H1 (cell line): ENCODE measurements around the gene ASIC2. TPM values are rescaled to one million over a fixed set of nuclear protein-coding genes. Genes with fewer than 3 reads are reported as not detected.

ENCODE experiments used
- CTCF ChIA-PET: fragments of 300-600 bp; sonication (Branson Sonifier 250); formaldehyde crosslinking; loops from one replicate; lab custom pipeline; 2021; ENCODE audit not compliant: partially characterized antibody; lab: Charles Lee
- POLR2A ChIA-PET: fragments of 300-600 bp; sonication (Branson Sonifier 250); formaldehyde crosslinking; loops from one replicate; lab custom pipeline; 2021; ENCODE audit warnings: inconsistent platforms; ENCODE audit not compliant: partially characterized antibody; lab: Charles Lee
- DNase-seq, 2 experiments: peaks; one replicate each; pipeline versions ENCODE4 v3.0.0 to v3.0.0-alpha.2; 2010 to 2022; ENCODE audit warnings: low spot score in 2 of 2, low read depth in 1 of 2, mixed read lengths in 1 of 2
- FAIRE-seq: peaks from 2 replicates; lab custom pipeline; 2011; peaks lifted over from hg19 to GRCh38; lab: Jason Lieb, UNC
- H2AFZ ChIP-seq: 2 replicates; pipeline ENCODE4 v1.8.1; 2012; ENCODE audit warnings: low read length, inconsistent platforms
- H2AK5ac ChIP-seq: 2 replicates; pipeline ENCODE4 v1.6.1; 2013; ENCODE audit warnings: low read depth, low read length
- H2BK120ac ChIP-seq: replicated peaks from 2 replicates; pipeline ENCODE3; 2013; ENCODE audit warnings: low read depth, low read length, inconsistent platforms
- H2BK12ac ChIP-seq: 2 replicates; pipeline ENCODE4 v1.6.1; 2013; ENCODE audit warnings: low read depth, low read length
- H2BK15ac ChIP-seq: 2 replicates; pipeline ENCODE4 v1.6.1; 2013; ENCODE audit warnings: low read length
- H2BK20ac ChIP-seq: 2 replicates; pipeline ENCODE4 v1.6.1; 2013; ENCODE audit warnings: low read length
- H2BK5ac ChIP-seq: 2 replicates; pipeline ENCODE4 v1.6.1; 2013; ENCODE audit warnings: low read depth, low read length
- H3K14ac ChIP-seq: 2 replicates; pipeline ENCODE4 v1.6.1; 2013; ENCODE audit warnings: inconsistent platforms; ENCODE audit not compliant: insufficient read length
- H3K18ac ChIP-seq: 2 replicates; pipeline ENCODE4 v1.6.1; 2013; ENCODE audit warnings: low read length; ENCODE audit errors: extremely low read depth
- H3K23ac ChIP-seq: 2 replicates; pipeline ENCODE4 v1.6.1; 2013; ENCODE audit warnings: inconsistent platforms; ENCODE audit not compliant: insufficient read length
- H3K23me2 ChIP-seq: 2 replicates; pipeline ENCODE4 v1.6.1; 2013; ENCODE audit warnings: low read depth, low read length
- H3K27ac ChIP-seq: 2 replicates; pipeline ENCODE4 v1.6.1; 2011; ENCODE audit warnings: low read depth, low read length, inconsistent platforms
- H3K27me3 ChIP-seq, 4 experiments: replicated peaks in 1 of 4; 1 replicate in 1 of 4; 2 replicates in 3 of 4; pipeline versions ENCODE4 v1.6.1 to v1.8.1; 2011 to 2013; ENCODE audit warnings: low read length in 3 of 4, mild to moderate bottlenecking in 3 of 4, inconsistent platforms in 2 of 4, mixed read lengths in 2 of 4, moderate library complexity in 1 of 4; ENCODE audit not compliant: control insufficient read depth in 3 of 4, insufficient read depth in 3 of 4; ENCODE audit errors: extremely low read depth in 1 of 4
- H3K36me3 ChIP-seq, 4 experiments: 2 replicates each; pipeline versions ENCODE4 v1.6.1 to v1.8.1; 2011 to 2013; ENCODE audit warnings: mild to moderate bottlenecking in 4 of 4, low read length in 3 of 4, moderate library complexity in 2 of 4, control low read depth in 1 of 4, inconsistent platforms in 1 of 4; ENCODE audit not compliant: insufficient read depth in 4 of 4, control insufficient read depth in 2 of 4
- H3K4ac ChIP-seq: replicated peaks from 2 replicates; pipeline ENCODE3; 2013; ENCODE audit warnings: low read length, low read depth, mixed read lengths, inconsistent platforms; ENCODE audit not compliant: insufficient read length
- H3K4me1 ChIP-seq, 4 experiments: replicated peaks in 1 of 4; 1 replicate in 1 of 4; 2 replicates in 3 of 4; pipeline versions ENCODE4 v1.6.1 to v1.8.1; 2011 to 2013; ENCODE audit warnings: low read length in 3 of 4, inconsistent platforms in 2 of 4, mixed read lengths in 1 of 4; ENCODE audit not compliant: insufficient read depth in 4 of 4, control insufficient read depth in 3 of 4
- H3K4me2 ChIP-seq, 2 experiments: 2 replicates each; pipeline versions ENCODE4 v1.6.1 to v1.8.1; 2011 to 2013; ENCODE audit warnings: low read depth in 2 of 2, low read length in 2 of 2, control low read depth in 1 of 2, inconsistent platforms in 1 of 2, mild to moderate bottlenecking in 1 of 2; ENCODE audit not compliant: insufficient read depth in 1 of 2
- H3K4me3 ChIP-seq, 4 experiments: fragments of 200-600, 300-600 bp in 1 of 4; sonication (generic), shearing (Covaris generic), sonication (Bioruptor Twin) in 1 of 4; 2 replicates each; pipeline versions ENCODE4 v1.5.1 to v1.8.1; 2011 to 2016; ENCODE audit warnings: low read length in 4 of 4, low read depth in 3 of 4, control low read depth in 2 of 4, inconsistent platforms in 2 of 4, mild to moderate bottlenecking in 2 of 4, mixed read lengths in 1 of 4, moderate library complexity in 1 of 4; ENCODE audit not compliant: insufficient read depth in 2 of 4; ENCODE audit errors: extremely low read depth in 1 of 4
- H3K56ac ChIP-seq: replicated peaks from 2 replicates; pipeline ENCODE3; 2013; ENCODE audit warnings: low read depth, mild to moderate bottlenecking, mixed read lengths, low read length, inconsistent platforms; ENCODE audit not compliant: insufficient read length
- H3K79me1 ChIP-seq: 2 replicates; pipeline ENCODE4 v1.6.1; 2013; ENCODE audit warnings: low read depth, low read length, control low read depth
- H3K79me2 ChIP-seq, 2 experiments: 2 replicates each; pipeline versions ENCODE4 v1.6.1 to v1.8.1; 2012 to 2013; ENCODE audit warnings: low read length in 2 of 2, mild to moderate bottlenecking in 2 of 2, inconsistent platforms in 1 of 2; ENCODE audit not compliant: insufficient read depth in 2 of 2, control insufficient read depth in 1 of 2
- H3K9ac ChIP-seq, 4 experiments: replicated peaks in 1 of 4; 1 replicate in 1 of 4; 2 replicates in 3 of 4; pipeline versions ENCODE4 v1.6.1 to v1.8.1; 2011 to 2013; ENCODE audit warnings: low read depth in 3 of 4, low read length in 3 of 4, control low read depth in 2 of 4, mild to moderate bottlenecking in 2 of 4, moderate library complexity in 2 of 4, inconsistent platforms in 1 of 4; ENCODE audit errors: extremely low read depth in 1 of 4
- H3K9me3 ChIP-seq, 2 experiments: 2 replicates each; pipeline versions ENCODE4 v1.6.1 to v1.8.1; 2012 to 2013; ENCODE audit warnings: mild to moderate bottlenecking in 2 of 2, moderate library complexity in 2 of 2, control low read depth in 1 of 2, inconsistent platforms in 1 of 2, low read depth in 1 of 2, low read length in 1 of 2, mixed read lengths in 1 of 2; ENCODE audit not compliant: insufficient read depth in 2 of 2
- H4K20me1 ChIP-seq, 2 experiments: replicated peaks in 1 of 2; 2 replicates each; pipeline versions ENCODE3 to v1.8.1; 2011 to 2013; ENCODE audit warnings: inconsistent platforms in 2 of 2, low read length in 2 of 2, mild to moderate bottlenecking in 1 of 2; ENCODE audit not compliant: insufficient read depth in 2 of 2, control insufficient read depth in 1 of 2
- H4K5ac ChIP-seq: 2 replicates; pipeline ENCODE4 v1.6.1; 2013; ENCODE audit warnings: low read length, low read depth, mixed read lengths, inconsistent platforms; ENCODE audit not compliant: insufficient read length
- H4K8ac ChIP-seq: 2 replicates; pipeline ENCODE4 v1.8.0; 2013; ENCODE audit warnings: mild to moderate bottlenecking, moderate library complexity, low read length, inconsistent platforms; ENCODE audit not compliant: insufficient read depth; ENCODE audit errors: extremely low read depth
- H4K91ac ChIP-seq: replicated peaks from 2 replicates; pipeline ENCODE3; 2013; ENCODE audit warnings: low read length, mixed read lengths, inconsistent platforms; ENCODE audit not compliant: insufficient read length
- CBX5 ChIP-seq: fragments of 300-800, 300-1000 bp; sonication (generic); IDR thresholded peaks from 2 replicates; pipeline ENCODE4 v1.7.1; 2016; ENCODE audit warnings: antibody characterized with exemption, low read length, low read depth
- CHD2 ChIP-seq: IDR thresholded peaks from 2 replicates; pipeline ENCODE4 v1.6.1; 2012; ENCODE audit warnings: low read length, improper control_type of control experiment
- POLR2A ChIP-seq, 2 experiments: IDR thresholded peaks; 1 replicate in 1 of 2; 2 replicates in 1 of 2; pipeline ENCODE4 v1.6.1; 2011; ENCODE audit warnings: low read depth in 2 of 2, low read length in 2 of 2, mild to moderate bottlenecking in 2 of 2; ENCODE audit errors: control extremely low read depth in 1 of 2
- RAD21 ChIP-seq, 2 experiments: IDR thresholded peaks in 1 of 2; conservative IDR thresholded peaks in 1 of 2; 2 replicates each; pipeline ENCODE4 v1.6.1; 2011; ENCODE audit warnings: low read depth in 2 of 2, low read length in 2 of 2, improper control_type of control experiment in 1 of 2, inconsistent platforms in 1 of 2, mild to moderate bottlenecking in 1 of 2, moderate library complexity in 1 of 2
- RBBP5 ChIP-seq: IDR thresholded peaks from 2 replicates; pipeline ENCODE4 v1.7.1; 2012; ENCODE audit warnings: low read depth, mild to moderate bottlenecking, inconsistent platforms, low read length, moderate library complexity, borderline replicate concordance
- RNF2 ChIP-seq: fragments of 200-900, 300-1000 bp; sonication (generic); IDR thresholded peaks from 2 replicates; pipeline ENCODE4 v1.7.1; 2016; ENCODE audit warnings: borderline replicate concordance, low read depth, mild to moderate bottlenecking, antibody characterized with exemption, low read length; ENCODE audit not compliant: poor library complexity, severe bottlenecking; ENCODE audit errors: missing control alignments
- SP1 ChIP-seq: IDR thresholded peaks from 2 replicates; pipeline ENCODE4 v1.6.1; 2011; ENCODE audit warnings: low read depth, low read length
- USF2 ChIP-seq: IDR thresholded peaks from 2 replicates; pipeline ENCODE4 v1.6.1; 2011; ENCODE audit warnings: low read length, improper control_type of control experiment
- WGBS, 2 experiments: shearing (Covaris generic) in 1 of 2; methylation state at CpG; one replicate each; pipeline versions ENCODE4 v1.1.6 to v1.1.7; 2013 to 2015; ENCODE audit warnings: low lambda C conversion rate in 2 of 2, mixed read lengths in 2 of 2, inconsistent platforms in 1 of 2, low coverage in 1 of 2, missing lambda C conversion rate in 1 of 2; ENCODE audit not compliant: insufficient replicate concordance in 2 of 2, insufficient coverage in 1 of 2, insufficient read length in 1 of 2; ENCODE audit errors: extremely low coverage in 1 of 2, missing lambda C conversion rate in 1 of 2; 5-methylcytosine and 5-hydroxymethylcytosine counted together
- polyA plus RNA-seq, 7 experiments: library from polyadenylated mRNA; depleted of rRNA in 3 of 7; stranded (reverse) in 5 of 7; unstranded in 2 of 7; fragments of >200 nt in 5 of 7; fragments of 200-250 nt in 2 of 7; gene quantifications; 1 replicate in 5 of 7; 2 replicates in 1 of 7; 4 replicates in 1 of 7; pipeline versions ENCODE4 v1.2.1 to v1.2.3, GENCODE V29; 2011 to 2013; ENCODE audit warnings: missing spikeins in 2 of 7, mixed read lengths in 2 of 7
- total RNA-seq: library from RNA; stranded (reverse); fragmentation: NEBNext Ultra II Directional; extraction: Animal tissue kit (Norgen Biotek cat#: 25700); gene quantifications from 2 replicates; pipeline ENCODE4 v1.2.1, GENCODE V29; 2021

The ASIC2 gene
- total and polyA plus RNA-seq, 2 of the 8 experiments (the other 6 are each of a cell fraction or from before 2014, with no cell fraction given) = 0.86 to 1.2 TPM

- no peak overlapping the region for H2AK5ac ChIP-seq
- no peak overlapping the region for H2BK15ac ChIP-seq
- H3K27ac ChIP-seq = no peak overlapping the region
- H3K4me3 ChIP-seq = no peak overlapping the region
- no peak overlapping the region for H2BK12ac ChIP-seq
- H3K36me3 ChIP-seq = no peaks in the 10 kb centered on the region
- H3K79me2 ChIP-seq = no peaks in the 10 kb centered on the region
- H3K9me3 ChIP-seq = no peaks in the 10 kb centered on the region
- no peaks in the 10 kb centered on the region for H3K27me3 ChIP-seq
- no peak overlapping the region for H2AFZ ChIP-seq
- no peak overlapping the region for H2BK120ac ChIP-seq
- no peaks in the 10 kb centered on the region for H3K23me2 ChIP-seq
- H3K14ac ChIP-seq = no peak overlapping the region
- no peak overlapping the region for H4K5ac ChIP-seq
- H2BK20ac ChIP-seq = no peak overlapping the region
- no peak overlapping the region for H3K18ac ChIP-seq
- no peak overlapping the region for H3K56ac ChIP-seq
- no peak overlapping the region for H2BK5ac ChIP-seq
- H3K4me2 ChIP-seq = no peak overlapping the region
- H3K9ac ChIP-seq = no peak overlapping the region
- no peaks in the 10 kb centered on the region for H3K79me1 ChIP-seq
- H3K4me1 ChIP-seq = no peaks in the 10 kb centered on the region
- ChIA-PET CTCF (no interaction called here), POLR2A (no interaction called here)
- H3K4ac ChIP-seq = no peak overlapping the region
- H4K20me1 ChIP-seq = no peaks in the 10 kb centered on the region
- H4K91ac ChIP-seq = no peak overlapping the region
- no peak overlapping the region for H3K23ac ChIP-seq
- H4K8ac ChIP-seq = no peak overlapping the region
- FAIRE-seq (no peak), DNase-seq (no peak)
- WGBS, 2 experiments = 91% methylated on average over 1 of the region's 1 CpG; no CpG with 5 or more reads in 1 of the 2 experiments
- no peak for TF ChIP-seq RAD21 (IDR thresholded peaks at IDR 0.05 in 1 of 2, conservative IDR thresholded peaks at IDR 0.05 in 1 of 2; ENCODE audit: low read depth in 2 of 2, low read length in 2 of 2)
- no peak for TF ChIP-seq POLR2A (IDR thresholded peaks at IDR 0.05; ENCODE audit: control extremely low read depth in 1 of 2, low read depth in 2 of 2, low read length in 2 of 2)
- TF ChIP-seq USF2 = no peak
- no peak for TF ChIP-seq RNF2
- TF ChIP-seq RBBP5 = no peak
- TF ChIP-seq CBX5 = no peak
- no peak for TF ChIP-seq SP1
- no peak for TF ChIP-seq CHD2
Measured at GRCh38 chr17:33239702-33240101, 53.4 kb downstream of the ASIC2 start.
